ENCODE results near the gene C20orf204. TPM values are rescaled to one million over a fixed set of nuclear protein-coding genes. Genes with fewer than 3 reads are reported as not detected.

C20orf204 gene
- total RNA-seq, 4 donors from 2014 or later, result 0.68 to 34.8 (median 1.4) TPM; not detected in 1

- H3K27me3 ChIP-seq, result peaks cover 82% of the 10 kb centered on the region
- WGBS, 2 donors (ENCODE audit: low coverage in 1 of 2), result 25% methylated on average over 15 of the region's 17 CpGs; no CpG with 5 or more reads in 1 of the 2 donors
- intact Hi-C loops (cut with DNase I; ENCODE audit: low total_unique reads), result no loop called here
- H3K27ac ChIP-seq, result peak overlapping the region; percentile 26 to 48 (median 32)
- no peak overlapping the region for H3K4me3 ChIP-seq
- DNase-seq, result no peak
- no peaks in the 10 kb centered on the region for H3K36me3 ChIP-seq
- no peaks in the 10 kb centered on the region for H3K9me3 ChIP-seq
- no peak for TF ChIP-seq CTCF (IDR thresholded peaks at IDR 0.05)
- TF ChIP-seq EP300 (IDR thresholded peaks at IDR 0.05; ENCODE audit: low read depth), result no peak
- TF ChIP-seq POLR2AphosphoS5 (IDR thresholded peaks at IDR 0.05), result no peak
- no peak for TF ChIP-seq POLR2A (IDR thresholded peaks at IDR 0.05)
- in situ Hi-C loops (cut with MboI; ENCODE audit: low pct_ligation_motif_present in 1 of 4, low pct_unique_long_range_greater_than_20kb in 1 of 4, low sequenced_read_pairs in 3 of 4), result no loop called here
- peaks cover 0 to 9% (median 5%) of the 10 kb centered on the region in 4 donors for H3K4me1 ChIP-seq
Measured at GRCh38 chr20:64053841-64054661, 18.1 kb downstream of the C20orf204 start.

- H3K36me3 ChIP-seq, result no peaks in the 10 kb centered on the region
- no peaks in the 10 kb centered on the region for H3K9me3 ChIP-seq
- in situ Hi-C loops (cut with MboI; ENCODE audit: low pct_ligation_motif_present in 1 of 4, low pct_unique_long_range_greater_than_20kb in 1 of 4, low sequenced_read_pairs in 3 of 4), result no loop called here
- 69% methylated on average over 8 of the region's 9 CpGs; no CpG with 5 or more reads in 1 of the 2 donors for whole genome bisulfite sequencing, 2 donors (ENCODE audit: low coverage in 1 of 2)
- H3K27me3 ChIP-seq, result peaks cover 70% of the 10 kb centered on the region
- intact Hi-C loops (cut with DNase I; ENCODE audit: low total_unique reads), result no loop called here
- DNase-seq, result no peak
- TF ChIP-seq POLR2AphosphoS5 (IDR thresholded peaks at IDR 0.05) (no peak), CTCF (IDR thresholded peaks at IDR 0.05) (no peak), POLR2A (IDR thresholded peaks at IDR 0.05) (no peak), EP300 (IDR thresholded peaks at IDR 0.05; ENCODE audit: low read depth) (no peak)
- H3K27ac ChIP-seq, result peak overlapping the region in 3 of 4 donors; percentile 18 to 48 (median 37)
- no peak overlapping the region for H3K4me3 ChIP-seq
- peaks cover 0 to 5% (median 0%) of the 10 kb centered on the region in 4 donors for H3K4me1 ChIP-seq
Measured at GRCh38 chr20:64055396-64055892, 19.5 kb downstream of the C20orf204 start.

- Histone ChIP-seq H3K9me3 (no peaks in the 10 kb centered on the region), H3K27me3 (peaks cover 64% of the 10 kb centered on the region), H3K36me3 (no peaks in the 10 kb centered on the region), H3K4me1 (peaks cover 0 to 5% (median 0%) of the 10 kb centered on the region in 4 donors), H3K4me3 (no peak overlapping the region), H3K27ac (peak overlapping the region; percentile 8 to 48 (median 36))
- TF ChIP-seq EP300 (IDR thresholded peaks at IDR 0.05; ENCODE audit: low read depth), result no peak
- TF ChIP-seq POLR2A (IDR thresholded peaks at IDR 0.05), result no peak
- TF ChIP-seq POLR2AphosphoS5 (IDR thresholded peaks at IDR 0.05), result no peak
- no peak for TF ChIP-seq CTCF (IDR thresholded peaks at IDR 0.05)
- in situ Hi-C loops (cut with MboI; ENCODE audit: low pct_ligation_motif_present in 1 of 4, low pct_unique_long_range_greater_than_20kb in 1 of 4, low sequenced_read_pairs in 3 of 4), result no loop called here
- intact Hi-C loops (cut with DNase I; ENCODE audit: low total_unique reads), result no loop called here
- no peak for DNase-seq
- 49% methylated on average over 20 of the region's 22 CpGs; no CpG with 5 or more reads in 1 of the 2 donors for WGBS, 2 donors (ENCODE audit: low coverage in 1 of 2)
Measured at GRCh38 chr20:64055893-64056638, 20.1 kb downstream of the C20orf204 start.

GRCh38 chr20:64056639-64056888 is 20.6 kb downstream of the C20orf204 start:
- in situ Hi-C loops (cut with MboI; ENCODE audit: low pct_ligation_motif_present in 1 of 4, low pct_unique_long_range_greater_than_20kb in 1 of 4, low sequenced_read_pairs in 3 of 4) (no loop called here), intact Hi-C loops (cut with DNase I; ENCODE audit: low total_unique reads) (no loop called here)
- Histone ChIP-seq H3K4me1 (peaks cover 0 to 5% (median 0%) of the 10 kb centered on the region in 4 donors), H3K36me3 (no peaks in the 10 kb centered on the region), H3K27me3 (peaks cover 59% of the 10 kb centered on the region), H3K27ac (peak overlapping the region; percentile 8 to 47 (median 29)), H3K4me3 (no peak overlapping the region), H3K9me3 (no peaks in the 10 kb centered on the region)
- TF ChIP-seq POLR2A (IDR thresholded peaks at IDR 0.05) (no peak), CTCF (IDR thresholded peaks at IDR 0.05) (no peak), EP300 (IDR thresholded peaks at IDR 0.05; ENCODE audit: low read depth) (no peak), POLR2AphosphoS5 (IDR thresholded peaks at IDR 0.05) (no peak)
- DNase-seq, result no peak
- WGBS, 2 donors (ENCODE audit: low coverage in 1 of 2), result 33% methylated on average over 7 of the region's 7 CpGs; no CpG with 5 or more reads in 1 of the 2 donors

Data from transverse colon (tissue), 4 donors.